ENCODE data around the gene NDUFAF8.

Gene NDUFAF8

DNA sequence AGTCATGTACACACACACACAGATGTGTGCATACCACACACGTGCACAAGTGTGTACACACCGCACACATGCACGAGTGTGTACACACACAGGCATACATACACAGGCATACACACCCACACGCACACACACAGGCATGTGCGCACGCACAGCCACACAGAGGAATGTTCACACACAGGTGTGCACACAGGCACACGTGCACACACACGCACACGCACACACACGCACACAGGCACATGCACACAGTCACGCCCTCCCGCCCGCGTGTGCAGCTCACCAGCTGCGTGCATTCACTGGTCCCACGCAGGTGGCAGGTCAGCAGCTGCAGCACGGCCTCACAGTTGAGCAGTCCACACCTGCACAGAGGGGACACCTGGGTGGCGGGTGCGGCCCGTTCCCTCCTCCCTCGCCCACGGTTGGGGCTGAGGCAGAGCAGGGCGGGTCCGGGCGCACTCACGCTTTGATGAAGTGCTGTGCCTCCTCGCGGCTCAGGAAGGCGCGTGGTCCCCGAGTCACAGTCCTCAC is 7.9 kb upstream of the NDUFAF8 start:
- H2AFZ ChIP-seq (ENCODE audit: low read depth, low read length, severe bottlenecking): no peak overlapping the region

DNA sequence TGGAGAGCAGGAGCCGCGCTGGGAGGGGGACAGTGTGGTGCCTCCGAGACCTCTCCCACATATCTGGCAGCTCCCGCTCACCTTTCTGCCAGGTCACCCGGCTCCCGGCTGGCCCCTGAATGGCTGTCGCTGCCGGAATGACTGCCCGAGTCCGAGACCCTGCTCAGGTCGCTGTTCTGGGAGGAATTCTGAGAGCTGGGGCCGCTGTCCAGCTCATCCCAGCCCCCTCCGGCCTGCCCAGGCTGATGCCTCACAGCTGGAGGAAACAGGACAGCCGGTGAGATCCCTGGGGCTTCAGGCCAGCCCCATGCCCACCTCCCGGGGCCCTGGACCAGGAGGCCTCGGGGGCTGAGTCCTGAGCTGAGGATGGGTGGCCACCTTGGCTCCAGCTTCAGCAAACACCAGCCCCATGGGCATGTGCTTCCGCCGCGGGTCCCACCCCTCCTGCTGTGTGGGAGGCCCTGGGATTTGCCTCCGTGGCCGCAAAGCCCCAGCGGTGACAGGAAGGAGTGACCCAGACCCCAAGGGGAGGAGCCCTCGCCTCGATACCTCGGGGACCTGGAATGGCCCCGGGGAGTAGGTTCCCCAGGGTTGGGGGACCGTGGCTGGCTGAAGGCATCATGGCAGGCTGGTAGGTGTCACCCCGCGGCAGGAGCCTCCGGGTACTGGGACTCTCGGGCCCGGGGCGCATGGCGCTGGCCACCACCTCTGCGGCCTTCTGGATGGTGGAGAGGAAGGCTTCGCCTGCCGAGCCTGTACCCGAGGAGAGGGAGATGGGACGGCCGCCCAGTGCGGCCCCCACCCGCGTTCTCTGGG is 7.1 kb upstream of the NDUFAF8 start:
- Histone ChIP-seq H3K9me3 (ENCODE audit: insufficient read depth, low read length) (no peaks in the 10 kb centered on the region), H3K27ac (ENCODE audit: low read depth, low read length) (no peak overlapping the region), H3K36me3 (ENCODE audit: low read length) (no peaks in the 10 kb centered on the region), H3F3A (ENCODE audit: insufficient read depth) (no peaks in the 10 kb centered on the region), H3K9ac (ENCODE audit: low read length) (no peak overlapping the region), H3K79me2 (ENCODE audit: insufficient read depth, low read length) (no peaks in the 10 kb centered on the region; the same call in 1 of the 2 replicates), H3K9me2 (replicated peaks; ENCODE audit: insufficient read depth, low read length) (no peaks in the 10 kb centered on the region), H2AFZ (ENCODE audit: low read depth, low read length, severe bottlenecking) (no peak overlapping the region), H3K4me3 (ENCODE audit: insufficient read depth, low read length, poor library complexity, severe bottlenecking) (no peak overlapping the region), H3K4me2 (ENCODE audit: low read depth, low read length, poor library complexity, severe bottlenecking) (no peak overlapping the region), H4K20me1 (ENCODE audit: low read depth, low read length) (no peaks in the 10 kb centered on the region), H3K27me3 (ENCODE audit: low read length) (no peaks in the 10 kb centered on the region)
- no peak for TF ChIP-seq EZH2phosphoT487 (conservative IDR thresholded peaks at IDR 0.05; ENCODE audit: low read length)
- TF ChIP-seq, protein P1, sequence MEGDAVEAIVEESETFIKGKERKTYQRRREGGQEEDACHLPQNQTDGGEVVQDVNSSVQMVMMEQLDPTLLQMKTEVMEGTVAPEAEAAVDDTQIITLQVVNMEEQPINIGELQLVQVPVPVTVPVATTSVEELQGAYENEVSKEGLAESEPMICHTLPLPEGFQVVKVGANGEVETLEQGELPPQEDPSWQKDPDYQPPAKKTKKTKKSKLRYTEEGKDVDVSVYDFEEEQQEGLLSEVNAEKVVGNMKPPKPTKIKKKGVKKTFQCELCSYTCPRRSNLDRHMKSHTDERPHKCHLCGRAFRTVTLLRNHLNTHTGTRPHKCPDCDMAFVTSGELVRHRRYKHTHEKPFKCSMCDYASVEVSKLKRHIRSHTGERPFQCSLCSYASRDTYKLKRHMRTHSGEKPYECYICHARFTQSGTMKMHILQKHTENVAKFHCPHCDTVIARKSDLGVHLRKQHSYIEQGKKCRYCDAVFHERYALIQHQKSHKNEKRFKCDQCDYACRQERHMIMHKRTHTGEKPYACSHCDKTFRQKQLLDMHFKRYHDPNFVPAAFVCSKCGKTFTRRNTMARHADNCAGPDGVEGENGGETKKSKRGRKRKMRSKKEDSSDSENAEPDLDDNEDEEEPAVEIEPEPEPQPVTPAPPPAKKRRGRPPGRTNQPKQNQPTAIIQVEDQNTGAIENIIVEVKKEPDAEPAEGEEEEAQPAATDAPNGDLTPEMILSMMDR (IDR thresholded peaks at IDR 0.05; ENCODE audit: insufficient read depth, low read length, poor library complexity, severe bottlenecking): no peak

More for the DNA sequence above, 7.9 kb upstream of the NDUFAF8 start:
- Histone ChIP-seq H3K9ac (ENCODE audit: low read length) (no peak overlapping the region), H3K27me3 (ENCODE audit: low read length) (no peaks in the 10 kb centered on the region), H3K4me2 (ENCODE audit: low read depth, low read length, poor library complexity, severe bottlenecking) (no peak overlapping the region), H3K9me3 (ENCODE audit: insufficient read depth, low read length) (no peaks in the 10 kb centered on the region), H3K9me2 (replicated peaks; ENCODE audit: insufficient read depth, low read length) (no peaks in the 10 kb centered on the region), H3K36me3 (ENCODE audit: low read length) (no peaks in the 10 kb centered on the region), H4K20me1 (ENCODE audit: low read depth, low read length) (no peaks in the 10 kb centered on the region), H3K4me3 (ENCODE audit: insufficient read depth, low read length, poor library complexity, severe bottlenecking) (no peak overlapping the region), H3F3A (ENCODE audit: insufficient read depth) (no peaks in the 10 kb centered on the region), H3K27ac (ENCODE audit: low read depth, low read length) (no peak overlapping the region), H3K79me2 (ENCODE audit: insufficient read depth, low read length) (no peaks in the 10 kb centered on the region; the same call in 1 of the 2 replicates)
- TF ChIP-seq, protein P1 (IDR thresholded peaks at IDR 0.05; ENCODE audit: insufficient read depth, low read length, poor library complexity, severe bottlenecking): no peak
- TF ChIP-seq EZH2phosphoT487 (conservative IDR thresholded peaks at IDR 0.05; ENCODE audit: low read length): no peak

DNA sequence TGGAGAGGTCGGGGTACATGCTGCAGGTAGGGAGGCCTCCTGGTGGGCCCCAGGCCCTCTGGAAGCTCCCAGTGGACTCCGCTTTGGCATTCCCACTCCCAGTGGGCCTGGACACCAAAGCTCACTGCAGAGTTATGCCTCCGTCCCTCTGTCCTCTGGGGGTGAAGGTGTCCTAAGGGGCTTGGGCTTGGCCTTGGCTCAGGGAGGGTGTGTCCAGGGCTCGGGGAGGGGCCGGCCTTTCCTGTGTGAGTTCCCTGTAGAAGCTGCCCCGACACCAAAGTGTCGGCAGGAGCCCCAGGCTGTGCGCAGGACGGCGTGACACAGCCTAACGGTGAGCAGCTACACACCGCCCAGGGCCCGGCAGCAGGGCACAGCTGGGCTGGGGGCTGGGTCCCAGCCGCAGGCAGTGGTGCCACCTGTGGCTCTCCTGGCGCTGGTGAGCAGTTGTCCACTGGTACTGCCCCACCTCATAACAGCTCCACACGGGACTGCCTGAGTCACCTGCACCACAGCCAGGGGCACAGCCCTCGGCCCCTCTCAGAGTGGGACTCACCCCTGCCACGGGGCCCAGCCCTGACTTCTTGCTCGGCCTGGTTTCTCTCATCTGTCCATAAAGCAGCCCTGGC is 6.4 kb upstream of the NDUFAF8 start:
- no peaks in the 10 kb centered on the region for H3F3A ChIP-seq (ENCODE audit: insufficient read depth)
- no peaks in the 10 kb centered on the region for H3K9me2 ChIP-seq (replicated peaks; ENCODE audit: insufficient read depth, low read length)
- no peak overlapping the region for H3K4me3 ChIP-seq (ENCODE audit: insufficient read depth, low read length, poor library complexity, severe bottlenecking)
- TF ChIP-seq, protein P1 (IDR thresholded peaks at IDR 0.05; ENCODE audit: insufficient read depth, low read length, poor library complexity, severe bottlenecking): no peak
- no peak for TF ChIP-seq EZH2phosphoT487 (conservative IDR thresholded peaks at IDR 0.05; ENCODE audit: low read length)
- peaks cover 5% of the 10 kb centered on the region; the same call in 1 of the 2 replicates for H3K79me2 ChIP-seq (ENCODE audit: insufficient read depth, low read length)
- H4K20me1 ChIP-seq (ENCODE audit: low read depth, low read length): no peaks in the 10 kb centered on the region
- no peak overlapping the region for H3K9ac ChIP-seq (ENCODE audit: low read length)
- no peaks in the 10 kb centered on the region for H3K27me3 ChIP-seq (ENCODE audit: low read length)
- H3K9me3 ChIP-seq (ENCODE audit: insufficient read depth, low read length): no peaks in the 10 kb centered on the region
- no peaks in the 10 kb centered on the region for H3K36me3 ChIP-seq (ENCODE audit: low read length)
- no peak overlapping the region for H3K4me2 ChIP-seq (ENCODE audit: low read depth, low read length, poor library complexity, severe bottlenecking)
- no peak overlapping the region for H2AFZ ChIP-seq (ENCODE audit: low read depth, low read length, severe bottlenecking)
- H3K27ac ChIP-seq (ENCODE audit: low read depth, low read length): no peak overlapping the region
